DOHH2 (cell line): ENCODE data around the gene RASSF3.

Experiments
- H3F3A ChIP-seq: fragments of 200-600 bp; sonication (generic), shearing (Covaris generic); 2 replicates; pipeline ENCODE4 v1.6.0; 2016; ENCODE audit warnings: antibody characterized with exemption, mild to moderate bottlenecking; ENCODE audit not compliant: control insufficient read depth, insufficient read depth
- H3K27ac ChIP-seq: fragments of 200-600 bp; sonication (generic); 2 replicates; pipeline ENCODE4 v1.5.1; 2014; ENCODE audit warnings: low read depth, mild to moderate bottlenecking, low read length, moderate library complexity
- H3K27me3 ChIP-seq: fragments of 200-600 bp; sonication (generic); 2 replicates; pipeline ENCODE4 v1.6.1; 2014; ENCODE audit warnings: mild to moderate bottlenecking, low read length, mixed read lengths; ENCODE audit not compliant: control insufficient read depth
- H3K36me3 ChIP-seq: fragments of 200-600 bp; sonication (generic); 2 replicates; pipeline ENCODE4 v1.6.1; 2014; ENCODE audit warnings: mild to moderate bottlenecking, low read length, moderate library complexity, mixed read lengths; ENCODE audit not compliant: control insufficient read depth
- H3K4me1 ChIP-seq: fragments of 200-600 bp; sonication (generic); 2 replicates; pipeline ENCODE4 v1.6.1; 2014; ENCODE audit warnings: mild to moderate bottlenecking, low read length, mixed read lengths; ENCODE audit not compliant: control insufficient read depth
- H3K4me2 ChIP-seq: fragments of 200-600 bp; sonication (generic); 2 replicates; pipeline ENCODE4 v1.6.0; 2014; ENCODE audit warnings: mild to moderate bottlenecking, low read length, moderate library complexity
- H3K4me3 ChIP-seq: fragments of 200-600 bp; sonication (generic); 2 replicates; pipeline ENCODE4 v1.5.1; 2014; ENCODE audit warnings: mild to moderate bottlenecking, low read length, mixed read lengths
- H3K79me2 ChIP-seq: fragments of 200-600 bp; sonication (generic); 2 replicates; pipeline ENCODE4 v1.6.1; 2014; ENCODE audit warnings: mild to moderate bottlenecking, low read length, mixed read lengths; ENCODE audit not compliant: control insufficient read depth
- H3K9me2 ChIP-seq: fragments of 200-600 bp; sonication (generic); replicated peaks from 2 replicates; pipeline ENCODE4 v1.6.1; 2014; ENCODE audit warnings: mild to moderate bottlenecking, low read length, mixed read lengths; ENCODE audit not compliant: control insufficient read depth
- H3K9me3 ChIP-seq: fragments of 200-600 bp; sonication (generic); 2 replicates; pipeline ENCODE4 v1.6.1; 2014; ENCODE audit warnings: antibody characterized with exemption, low read length, mixed read lengths; ENCODE audit not compliant: control insufficient read depth, insufficient read depth
- H4K20me1 ChIP-seq: fragments of 200-600 bp; sonication (generic); 2 replicates; pipeline ENCODE4 v1.6.0; 2014; ENCODE audit warnings: low read depth, mild to moderate bottlenecking, antibody characterized with exemption, low read length, moderate library complexity; ENCODE audit not compliant: control insufficient read depth, insufficient read depth
- CTCF ChIP-seq: fragments of 200-600 bp; sonication (generic); IDR thresholded peaks from one replicate; pipeline ENCODE4 v1.5.1; 2014; ENCODE audit warnings: antibody characterized with exemption, mild to moderate bottlenecking, low read depth, low read length; ENCODE audit not compliant: poor library complexity, severe bottlenecking
- EZH2phosphoT487 ChIP-seq: fragments of 200-600 bp; sonication (generic); IDR thresholded peaks from 2 replicates; pipeline ENCODE4 v1.6.1; 2017; ENCODE audit warnings: borderline replicate concordance, mild to moderate bottlenecking, antibody characterized with exemption, low read length, moderate library complexity, mixed read lengths

RASSF3 gene

GRCh38 chr12:64746663-64747062 is 136.4 kb downstream of the RASSF3 start:
- Histone ChIP-seq H3K9me3 (no peaks in the 10 kb centered on the region), H3K4me2 (no peak overlapping the region), H4K20me1 (no peaks in the 10 kb centered on the region), H3K4me3 (no peak overlapping the region), H3K27me3 (no peaks in the 10 kb centered on the region), H3K4me1 (no peaks in the 10 kb centered on the region), H3K27ac (no peak overlapping the region), H3K79me2 (no peaks in the 10 kb centered on the region), H3F3A (no peaks in the 10 kb centered on the region), H3K9me2 (no peaks in the 10 kb centered on the region), H3K36me3 (peaks cover 26% of the 10 kb centered on the region)
- no peak for TF ChIP-seq CTCF
- no peak for TF ChIP-seq EZH2phosphoT487
